HCT116 (cell line): ENCODE results near the gene RPL7A. TPM values are rescaled to one million over a fixed set of nuclear protein-coding genes. Genes with fewer than 3 reads are reported as not detected.

Source experiments
- ATAC-seq: fragments of 200-7000 bp; cut with Tn5 transposase; 2 replicates; pipeline ENCODE4 v1.9.1; 2020; ENCODE audit warnings: mild to moderate bottlenecking, moderate library complexity
- BruUV-seq: library from RNA; stranded (reverse); fragments of 400-500 nt; replicated peaks from 2 replicates; lab custom pipeline; 2021; lab: Mats Ljungman, UMichigan
- CTCF ChIA-PET: fragments of 300-600 bp; sonication (Branson Sonifier 250); formaldehyde crosslinking; loops from one replicate; lab custom pipeline; 2021; ENCODE audit warnings: antibody characterized with exemption; lab: Charles Lee
- POLR2A ChIA-PET: fragments of 300-600, 350-600 bp; sonication (Branson Sonifier 250); formaldehyde crosslinking; loops from one replicate; lab custom pipeline; 2021; ENCODE audit warnings: antibody characterized with exemption; lab: Charles Lee
- RAD21 ChIA-PET, 2 experiments: fragments of 300-600 bp; sonication (Branson Sonifier 250); formaldehyde crosslinking; loops; one replicate each; lab custom pipeline; 2023; ENCODE audit warnings: low total read pairs in 2 of 2; ENCODE audit not compliant: uncharacterized antibody in 2 of 2, unreplicated experiment in 2 of 2, low non-redundant PET in 1 of 2; lab: Charles Lee
- DNase-seq: peaks from one replicate; pipeline ENCODE4 v3.0.0-alpha.2; 2010; ENCODE audit warnings: low read depth, low spot score
- H2AFZ ChIP-seq: fragments of 200-600 bp; shearing (Covaris generic), sonication (generic); 2 replicates; pipeline ENCODE4 v1.6.1; 2017; ENCODE audit warnings: low read depth, mixed run types, mixed read lengths, antibody characterized with exemption, low read length; ENCODE audit not compliant: poor library complexity, severe bottlenecking
- H3K27ac ChIP-seq: 2 replicates; pipeline ENCODE4 v1.5.1; 2012; ENCODE audit warnings: low read depth, low read length
- H3K27me3 ChIP-seq: fragments of 200-600 bp; sonication (generic); 2 replicates; pipeline ENCODE4 v1.6.1; 2016; ENCODE audit warnings: mixed run types, low read length, mixed read lengths; ENCODE audit not compliant: insufficient read depth
- H3K36me3 ChIP-seq, 2 experiments: fragments of 200-500 bp in 1 of 2; fragments of 200-600 bp in 1 of 2; sonication (Bioruptor generic) in 1 of 2; sonication (generic) in 1 of 2; 2 replicates each; pipeline versions ENCODE4 v1.5.1 to v1.6.1; 2014 to 2016; ENCODE audit warnings: low read length in 2 of 2, inconsistent platforms in 1 of 2, mixed read lengths in 1 of 2, mixed run types in 1 of 2; ENCODE audit not compliant: insufficient read depth in 2 of 2, control insufficient read depth in 1 of 2
- H3K4me1 ChIP-seq, 2 experiments: fragments of 200-600 bp in 1 of 2; sonication (generic) in 1 of 2; 2 replicates each; pipeline versions ENCODE4 v1.5.1 to v1.6.1; 2012 to 2017; ENCODE audit warnings: low read length in 2 of 2, inconsistent platforms in 1 of 2, mild to moderate bottlenecking in 1 of 2, mixed read lengths in 1 of 2, mixed run types in 1 of 2, moderate library complexity in 1 of 2; ENCODE audit not compliant: insufficient read depth in 2 of 2, control insufficient read depth in 1 of 2
- H3K4me2 ChIP-seq: fragments of 200-600 bp; sonication (generic); 2 replicates; pipeline ENCODE4 v1.6.1; 2017; ENCODE audit warnings: mixed run types, low read length, mixed read lengths
- H3K4me3 ChIP-seq, 2 experiments: fragments of 200-600 bp in 1 of 2; sonication (generic) in 1 of 2; replicated peaks in 1 of 2; 2 replicates each; pipeline ENCODE4 v1.5.1; 2011 to 2016; ENCODE audit warnings: low read length in 2 of 2, control low read depth in 1 of 2, low read depth in 1 of 2, mild to moderate bottlenecking in 1 of 2, mixed read lengths in 1 of 2, mixed run types in 1 of 2
- H3K79me2 ChIP-seq: fragments of 200-600 bp; sonication (generic); 2 replicates; pipeline ENCODE4 v1.6.1; 2017; ENCODE audit warnings: mild to moderate bottlenecking, mixed run types, low read length, moderate library complexity, mixed read lengths; ENCODE audit not compliant: insufficient read depth
- H3K9ac ChIP-seq: fragments of 200-600 bp; sonication (generic); 2 replicates; pipeline ENCODE4 v1.6.1; 2016; ENCODE audit warnings: low read length, mixed read lengths
- H3K9me2 ChIP-seq: fragments of 200-600 bp; sonication (generic), shearing (Covaris generic); 2 replicates; pipeline ENCODE4 v1.6.1; 2017; ENCODE audit warnings: mixed run types, mild to moderate bottlenecking, moderate library complexity; ENCODE audit not compliant: insufficient read depth
- H3K9me3 ChIP-seq, 2 experiments: fragments of 200-500 bp in 1 of 2; fragments of 200-600 bp in 1 of 2; sonication (Bioruptor generic) in 1 of 2; sonication (generic) in 1 of 2; 2 replicates each; pipeline ENCODE4 v1.6.1; 2014 to 2017; ENCODE audit warnings: low read length in 2 of 2, mixed read lengths in 2 of 2, inconsistent platforms in 1 of 2, low read depth in 1 of 2, mild to moderate bottlenecking in 1 of 2, mixed run types in 1 of 2, moderate library complexity in 1 of 2; ENCODE audit not compliant: control insufficient read depth in 1 of 2, insufficient read depth in 1 of 2
- H4K20me1 ChIP-seq: fragments of 200-600 bp; sonication (generic), shearing (Covaris generic); 2 replicates; pipeline ENCODE4 v1.6.1; 2017; ENCODE audit warnings: mixed run types, mild to moderate bottlenecking, moderate library complexity; ENCODE audit not compliant: insufficient read depth
- CEBPB ChIP-seq: IDR thresholded peaks from 2 replicates; pipeline ENCODE4 v1.6.1; 2012; ENCODE audit warnings: low read depth
- CTCF ChIP-seq, 3 experiments: fragments of 200-600 bp in 1 of 3; sonication (generic) in 1 of 3; IDR thresholded peaks in 2 of 3; conservative IDR thresholded peaks in 1 of 3; 2 replicates each; pipeline ENCODE4 v1.5.1; 2012 to 2017; ENCODE audit warnings: low read depth in 2 of 3, low read length in 2 of 3, antibody characterized with exemption in 1 of 3, borderline replicate concordance in 1 of 3, control low read depth in 1 of 3, mild to moderate bottlenecking in 1 of 3, mixed read lengths in 1 of 3, mixed run types in 1 of 3, moderate library complexity in 1 of 3; ENCODE audit not compliant: insufficient read depth in 1 of 3
- EGR1 ChIP-seq: IDR thresholded peaks from 2 replicates; pipeline ENCODE4 v1.6.1; 2012; ENCODE audit warnings: low read depth
- EZH2 ChIP-seq: fragments of 200-600 bp; sonication (generic); IDR thresholded peaks from 2 replicates; pipeline ENCODE4 v1.6.1; 2017; ENCODE audit warnings: antibody characterized with exemption, mixed run types
- EZH2phosphoT487 ChIP-seq: fragments of 200-600 bp; IDR thresholded peaks from 2 replicates; pipeline ENCODE4 v1.6.1; 2018; ENCODE audit warnings: antibody characterized with exemption, borderline replicate concordance
- FOSL1 ChIP-seq: IDR thresholded peaks from 2 replicates; pipeline ENCODE4 v1.6.1; 2012; ENCODE audit warnings: low read depth
- POLR2A ChIP-seq: IDR thresholded peaks from 2 replicates; pipeline ENCODE4 v1.7.0; 2011; ENCODE audit warnings: borderline replicate concordance; ENCODE audit not compliant: insufficient read depth, insufficient read length; ENCODE audit errors: extremely low read depth
- ZNF274 ChIP-seq: fragments of 200-500 bp; sonication (Bioruptor generic); IDR thresholded peaks from 2 replicates; pipeline ENCODE4 v1.6.1; 2014; ENCODE audit warnings: mild to moderate bottlenecking, low read depth, low read length, inconsistent platforms
- intact Hi-C: fragments of 100-400 bp; cut with micrococcal nuclease; formaldehyde crosslinking; loops from 2 replicates; pipeline ENCODE4 v1.10.0; 2022
- total RNA-seq: library from RNA; stranded (reverse); gene quantifications from one replicate; pipeline ENCODE4 v1.2.1, GENCODE V29; 2021; ENCODE audit not compliant: unreplicated experiment
- TF ChIP-seq, protein P1 (sequence below): IDR thresholded peaks from 2 replicates; pipeline ENCODE4 v1.6.1; 2012

RPL7A gene
- total RNA-seq, 1 experiment from 2014 or later: 2,837 TPM

DNA sequence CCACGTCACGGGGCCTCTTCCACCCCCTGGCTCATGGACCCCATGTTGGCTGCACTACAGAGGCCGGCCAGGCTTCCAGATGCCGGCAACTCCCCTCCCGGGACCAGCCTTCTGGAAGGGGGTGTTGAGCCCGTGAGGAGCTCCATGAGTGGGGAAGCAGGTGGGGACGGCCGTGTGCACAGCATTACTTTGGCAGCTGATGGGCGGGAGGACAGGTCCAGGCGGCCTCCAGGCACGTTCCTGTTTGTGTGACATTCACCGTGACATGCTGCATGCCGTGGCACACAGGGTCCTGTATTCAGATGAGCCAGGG lies 43.9 kb upstream of the RPL7A start:
- ChIA-PET POLR2A (no interaction called here), CTCF (no interaction called here)
- Histone ChIP-seq H3K36me3 (no peaks in the 10 kb centered on the region), H4K20me1 (no peaks in the 10 kb centered on the region), H3K9me2 (no peaks in the 10 kb centered on the region), H2AFZ (no peak overlapping the region), H3K79me2 (no peaks in the 10 kb centered on the region), H3K4me3 (no peak overlapping the region), H3K27me3 (0 out of 2 replicates have a peak, but pooled peaks cover 3% of the 10 kb centered on the region), H3K27ac (no peak overlapping the region), H3K4me2 (no peak overlapping the region), H3K4me1 (no peaks in the 10 kb centered on the region)
- BruUV-seq: no TSS peak
- ATAC-seq (no peak), DNase-seq (no peak)
- TF ChIP-seq CEBPB (no peak), EZH2phosphoT487 (no peak), FOSL1 (no peak)
- TF ChIP-seq, protein P1, sequence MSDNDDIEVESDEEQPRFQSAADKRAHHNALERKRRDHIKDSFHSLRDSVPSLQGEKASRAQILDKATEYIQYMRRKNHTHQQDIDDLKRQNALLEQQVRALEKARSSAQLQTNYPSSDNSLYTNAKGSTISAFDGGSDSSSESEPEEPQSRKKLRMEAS: no peak
- TF ChIP-seq, all 23 proteins: peak for 0
- no peak overlapping the region for H3K9ac ChIP-seq
- H3K9me3 ChIP-seq: no peaks in the 10 kb centered on the region
- RAD21 ChIA-PET: no interaction called here
- intact Hi-C loops: no loop called here

GRCh38 chr9:133304477-133305377 lies 43.3 kb upstream of the RPL7A start:
- CTCF ChIA-PET: no interaction called here
- Histone ChIP-seq H3K4me1 (no peaks in the 10 kb centered on the region), H3K4me2 (no peak overlapping the region), H3K9ac (no peak overlapping the region), H3K27ac (no peak overlapping the region), H3K36me3 (no peaks in the 10 kb centered on the region), H3K79me2 (no peaks in the 10 kb centered on the region), H2AFZ (no peak overlapping the region), H3K9me3 (peaks cover 0 to 3% of the 10 kb centered on the region in 2 experiments; a peak in 1 of 4 replicates), H4K20me1 (no peaks in the 10 kb centered on the region), H3K27me3 (0 out of 2 replicates have a peak, but pooled peaks cover 3% of the 10 kb centered on the region), H3K9me2 (no peaks in the 10 kb centered on the region), H3K4me3 (no peak overlapping the region)
- POLR2A ChIA-PET: no interaction called here
- RAD21 ChIA-PET: no interaction called here
- ATAC-seq: no peak
- no TSS peak for BruUV-seq
- no peak for TF ChIP-seq EGR1
- no peak for TF ChIP-seq FOSL1
- TF ChIP-seq ZNF274: no peak
- TF ChIP-seq POLR2A: no peak
- TF ChIP-seq EZH2phosphoT487: no peak
- TF ChIP-seq, protein P1: no peak
- TF ChIP-seq EZH2: no peak
- no peak for TF ChIP-seq CTCF (IDR thresholded peaks at IDR 0.05 in 2 of 3, conservative IDR thresholded peaks at IDR 0.05 in 1 of 3; ENCODE audit: borderline replicate concordance in 1 of 3, insufficient read depth in 1 of 3, low read depth in 2 of 3, low read length in 2 of 3)
- intact Hi-C loops: no loop called here
- DNase-seq: no peak
